ENCODE measurements around the gene SSBP3.

DNA sequence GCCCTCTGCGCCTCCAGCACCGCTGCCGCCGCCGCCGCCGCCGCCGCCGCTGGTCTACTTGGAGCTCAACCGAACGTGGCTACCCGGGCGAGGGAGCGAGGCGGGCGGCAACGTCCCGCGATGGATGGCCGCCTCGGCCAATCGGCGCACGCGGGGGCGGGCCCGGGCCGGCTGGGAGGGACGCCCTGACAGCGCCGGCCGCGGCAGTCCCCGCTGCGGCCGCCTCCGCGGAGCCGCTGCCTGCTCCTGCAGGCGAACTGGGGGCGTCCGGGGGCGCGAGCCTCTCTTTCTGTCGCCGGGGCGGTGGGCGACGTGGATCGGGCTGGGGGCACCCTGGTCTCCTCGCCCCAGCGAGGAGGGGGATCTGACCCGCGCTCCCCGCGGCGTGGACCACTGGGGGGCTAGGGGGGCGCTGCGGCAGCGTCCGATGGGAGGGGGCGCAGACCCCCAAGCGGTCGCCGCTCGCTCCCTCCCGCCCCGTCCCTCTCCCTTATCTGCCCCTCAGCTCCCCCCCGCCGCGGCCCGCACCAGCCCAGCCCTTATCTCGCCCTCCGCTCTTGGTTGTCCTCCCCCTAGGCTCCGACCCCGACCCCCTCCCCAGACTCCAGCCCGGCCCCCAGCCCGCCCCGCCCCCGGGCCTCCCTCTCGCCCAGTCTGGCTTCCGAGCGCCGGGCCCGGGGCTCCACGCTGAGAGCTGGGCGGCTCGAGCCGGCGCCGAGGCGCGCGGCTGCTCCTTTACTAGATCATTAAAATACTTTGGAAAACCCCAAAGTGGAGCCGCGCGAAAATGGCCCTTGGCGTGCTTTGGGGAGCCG lies at the start of gene SSBP3:
- TF ChIP-seq POLR2A (IDR thresholded peaks at IDR 0.05) = peak; percentile 70 to 89 (median 78)
- TF ChIP-seq, protein P1, sequence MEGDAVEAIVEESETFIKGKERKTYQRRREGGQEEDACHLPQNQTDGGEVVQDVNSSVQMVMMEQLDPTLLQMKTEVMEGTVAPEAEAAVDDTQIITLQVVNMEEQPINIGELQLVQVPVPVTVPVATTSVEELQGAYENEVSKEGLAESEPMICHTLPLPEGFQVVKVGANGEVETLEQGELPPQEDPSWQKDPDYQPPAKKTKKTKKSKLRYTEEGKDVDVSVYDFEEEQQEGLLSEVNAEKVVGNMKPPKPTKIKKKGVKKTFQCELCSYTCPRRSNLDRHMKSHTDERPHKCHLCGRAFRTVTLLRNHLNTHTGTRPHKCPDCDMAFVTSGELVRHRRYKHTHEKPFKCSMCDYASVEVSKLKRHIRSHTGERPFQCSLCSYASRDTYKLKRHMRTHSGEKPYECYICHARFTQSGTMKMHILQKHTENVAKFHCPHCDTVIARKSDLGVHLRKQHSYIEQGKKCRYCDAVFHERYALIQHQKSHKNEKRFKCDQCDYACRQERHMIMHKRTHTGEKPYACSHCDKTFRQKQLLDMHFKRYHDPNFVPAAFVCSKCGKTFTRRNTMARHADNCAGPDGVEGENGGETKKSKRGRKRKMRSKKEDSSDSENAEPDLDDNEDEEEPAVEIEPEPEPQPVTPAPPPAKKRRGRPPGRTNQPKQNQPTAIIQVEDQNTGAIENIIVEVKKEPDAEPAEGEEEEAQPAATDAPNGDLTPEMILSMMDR (IDR thresholded peaks at IDR 0.05) = peak in 3 of 7 experiments; percentile 17 to 32 (median 24)

Measured in body of pancreas (tissue), 4 donors.